K562 (cell line): ENCODE measurements around the gene MILR1. TPM values are rescaled to one million over a fixed set of nuclear protein-coding genes. Genes with fewer than 3 reads are reported as not detected.

Source experiments
- RCOR1 ChIP-seq, 2 experiments: IDR thresholded peaks; 2 replicates each; pipeline ENCODE4 v1.6.1; 2012; ENCODE audit warnings: low read depth in 2 of 2, low read length in 2 of 2, borderline replicate concordance in 1 of 2, improper control_type of control experiment in 1 of 2
- SMC3 ChIP-seq: conservative IDR thresholded peaks from 2 replicates; pipeline ENCODE4 v1.6.1; 2011; ENCODE audit warnings: low read depth, low read length, improper control_type of control experiment; ENCODE audit not compliant: insufficient read depth
- TAF9B ChIP-seq: fragments of 450-650 bp; IDR thresholded peaks from 2 replicates; pipeline ENCODE4 v1.6.1; 2018; ENCODE audit warnings: mild to moderate bottlenecking; ENCODE audit not compliant: partially characterized antibody
- ZNF318 ChIP-seq, 2 experiments: fragments of 450-650 bp; IDR thresholded peaks; 2 replicates each; pipeline ENCODE4 v1.6.1; 2016; ENCODE audit warnings: mild to moderate bottlenecking in 2 of 2, borderline replicate concordance in 1 of 2, low read depth in 1 of 2, moderate library complexity in 1 of 2
- polyA plus RNA-seq, 8 experiments: library from polyadenylated mRNA; depleted of rRNA in 4 of 8; stranded (reverse) in 5 of 8; unstranded in 3 of 8; fragments of >200 nt; fragmentation: Nextera tagmentation in 2 of 8; fragmentation: Illumina TruSeq in 1 of 8; extraction: Ambion mirVana in 2 of 8; extraction: Trizol in 1 of 8; gene quantifications; 2 replicates each; pipeline versions ENCODE4 v1.2.1 to v1.2.3, GENCODE V29; 2011 to 2014; ENCODE audit warnings: inconsistent platforms in 1 of 8, missing spikeins in 1 of 8
- total RNA-seq, 7 experiments: library from RNA; depleted of rRNA in 6 of 7; stranded (reverse); fragments of >200 nt in 6 of 7; fragmentation: Illumina TruSeq in 2 of 7; extraction: Trizol in 2 of 7; gene quantifications; 2 replicates each; pipeline versions ENCODE4 v1.2.1 to v1.2.3, GENCODE V29; 2011 to 2021; ENCODE audit warnings: low replicate concordance in 1 of 7

The MILR1 gene
- total and polyA plus RNA-seq, 9 of the 15 experiments (the other 6 are each of a cell fraction or from before 2014, with no cell fraction given), result 3.8 to 14.1 (median 7.1) TPM

GRCh38 chr17:64506201-64506575 lies 57.3 kb downstream of the MILR1 start, which contains the start of gene DDX5 (continued):
- TF ChIP-seq ZNF318 (IDR thresholded peaks at IDR 0.05; ENCODE audit: borderline replicate concordance in 1 of 2, low read depth in 1 of 2), result peak in 1 of 2 experiments; percentile 14; a peak in 1 of 4 replicates
- TF ChIP-seq TAF9B, result peak; percentile 92
- TF ChIP-seq RCOR1 (IDR thresholded peaks at IDR 0.05; ENCODE audit: borderline replicate concordance in 1 of 2, low read depth in 2 of 2, low read length in 2 of 2), result peak in 1 of 2 experiments; percentile 15; a peak in 1 of 4 replicates
- no peak for TF ChIP-seq SMC3
